H9 (cell line): Measurements from ENCODE around the gene BLNK. TPM values are rescaled to one million over a fixed set of nuclear protein-coding genes. Genes with fewer than 3 reads are reported as not detected.

ENCODE experiments used
- DNase-seq: peaks from one replicate; pipeline ENCODE4 v3.0.0-alpha.2; 2017
- H2AFZ ChIP-seq: one replicate; pipeline ENCODE4 v1.6.1; 2013; ENCODE audit warnings: mild to moderate bottlenecking, low read length, control low read depth, moderate library complexity
- H2AK5ac ChIP-seq: 2 replicates; pipeline ENCODE4 v1.6.1; 2013; ENCODE audit warnings: low read length, control low read depth, mixed read lengths; ENCODE audit not compliant: insufficient read length
- H2BK120ac ChIP-seq: one replicate; pipeline ENCODE4 v1.6.1; 2013; ENCODE audit warnings: low read depth, mild to moderate bottlenecking, low read length, control low read depth, inconsistent platforms; ENCODE audit not compliant: poor library complexity, severe bottlenecking
- H2BK12ac ChIP-seq: 2 replicates; pipeline ENCODE4 v1.6.1; 2013; ENCODE audit warnings: low read length, control low read depth, mixed read lengths, low read depth; ENCODE audit not compliant: insufficient read length
- H2BK15ac ChIP-seq: 2 replicates; pipeline ENCODE4 v1.6.1; 2013; ENCODE audit warnings: low read depth, low read length, control low read depth
- H2BK20ac ChIP-seq: one replicate; pipeline ENCODE4 v1.6.1; 2013; ENCODE audit warnings: low read depth, mild to moderate bottlenecking, low read length, control low read depth, inconsistent platforms; ENCODE audit not compliant: poor library complexity, severe bottlenecking
- H2BK5ac ChIP-seq: 2 replicates; pipeline ENCODE4 v1.6.1; 2013; ENCODE audit warnings: low read length, control low read depth, mixed read lengths; ENCODE audit not compliant: insufficient read length
- H3K14ac ChIP-seq: 2 replicates; pipeline ENCODE4 v1.6.1; 2013; ENCODE audit warnings: low read length, control low read depth; ENCODE audit not compliant: insufficient read depth
- H3K18ac ChIP-seq: 2 replicates; pipeline ENCODE4 v1.6.1; 2013; ENCODE audit warnings: low read depth, mild to moderate bottlenecking, mixed read lengths, low read length, control low read depth; ENCODE audit not compliant: insufficient read length
- H3K23ac ChIP-seq: 2 replicates; pipeline ENCODE4 v1.6.1; 2013; ENCODE audit warnings: low read length, control low read depth, mixed read lengths, low read depth; ENCODE audit not compliant: insufficient read length
- H3K23me2 ChIP-seq: 2 replicates; pipeline ENCODE4 v1.6.1; 2013; ENCODE audit warnings: low read depth, mild to moderate bottlenecking, mixed read lengths, low read length, control low read depth; ENCODE audit not compliant: insufficient read length, poor library complexity, severe bottlenecking
- H3K27ac ChIP-seq: 2 replicates; pipeline ENCODE4 v1.5.1; 2013; ENCODE audit warnings: low read length, control low read depth, mixed read lengths, low read depth; ENCODE audit not compliant: insufficient read length
- H3K27me3 ChIP-seq: 2 replicates; pipeline ENCODE4 v1.6.1; 2013; ENCODE audit warnings: low read length, control low read depth, inconsistent platforms; ENCODE audit not compliant: insufficient read depth
- H3K4ac ChIP-seq: 2 replicates; pipeline ENCODE4 v1.6.1; 2013; ENCODE audit warnings: low read depth, mild to moderate bottlenecking, control low read depth, inconsistent platforms, low read length, moderate library complexity
- H3K4me1 ChIP-seq: 2 replicates; pipeline ENCODE4 v1.6.1; 2013; ENCODE audit warnings: low read length, control low read depth, inconsistent platforms; ENCODE audit not compliant: insufficient read depth
- H3K4me2 ChIP-seq: 2 replicates; pipeline ENCODE4 v1.6.1; 2013; ENCODE audit warnings: low read length, control low read depth, mixed read lengths; ENCODE audit not compliant: insufficient read length, insufficient read depth
- H3K56ac ChIP-seq: 2 replicates; pipeline ENCODE4 v1.6.1; 2013; ENCODE audit warnings: low read depth, mild to moderate bottlenecking, mixed read lengths, low read length, control low read depth; ENCODE audit not compliant: insufficient read length
- H3K79me1 ChIP-seq: 2 replicates; pipeline ENCODE4 v1.6.1; 2013; ENCODE audit warnings: low read depth, mild to moderate bottlenecking, moderate library complexity, low read length, control low read depth, inconsistent platforms; ENCODE audit not compliant: insufficient read depth, poor library complexity, severe bottlenecking
- H3K79me2 ChIP-seq: 2 replicates; pipeline ENCODE4 v1.6.1; 2013; ENCODE audit warnings: low read length, control low read depth, inconsistent platforms; ENCODE audit not compliant: insufficient read depth
- H3K9ac ChIP-seq: 2 replicates; pipeline ENCODE4 v1.6.1; 2013; ENCODE audit warnings: low read length, control low read depth, mixed read lengths; ENCODE audit not compliant: insufficient read length; ENCODE audit errors: extremely low read depth
- H3K9me3 ChIP-seq: one replicate; pipeline ENCODE4 v1.6.1; 2013; ENCODE audit warnings: low read depth, low read length, inconsistent platforms; ENCODE audit not compliant: control insufficient read depth
- H3T11ph ChIP-seq: one replicate; pipeline ENCODE4 v1.6.1; 2013; ENCODE audit warnings: mild to moderate bottlenecking, low read length, control low read depth, inconsistent platforms
- H4K20me1 ChIP-seq: one replicate; pipeline ENCODE4 v1.6.1; 2013; ENCODE audit not compliant: control insufficient read depth, insufficient read length, insufficient read depth
- H4K5ac ChIP-seq: 2 replicates; pipeline ENCODE4 v1.6.1; 2013; ENCODE audit warnings: low read depth, mild to moderate bottlenecking, mixed read lengths, low read length, control low read depth; ENCODE audit not compliant: insufficient read length
- H4K8ac ChIP-seq: replicated peaks from 2 replicates; pipeline ENCODE4 v1.6.1; 2013; ENCODE audit warnings: low read length, control low read depth, mixed read lengths, low read depth; ENCODE audit not compliant: insufficient read length
- H4K91ac ChIP-seq: 2 replicates; pipeline ENCODE4 v1.6.1; 2013; ENCODE audit warnings: low read depth, mild to moderate bottlenecking, moderate library complexity, mixed read lengths, low read length, control low read depth; ENCODE audit not compliant: insufficient read length
- H3K27ac Mint-ChIP-seq, 3 experiments: 2 replicates in 2 of 3; 3 replicates in 1 of 3; pipeline ENCODE4 v1.8.0; 2020 to 2021; ENCODE audit warnings: mixed read lengths in 3 of 3, mild to moderate bottlenecking in 1 of 3, moderate library complexity in 1 of 3
- H3K27me3 Mint-ChIP-seq: 2 replicates; pipeline ENCODE4 v1.8.0; 2021; ENCODE audit warnings: low read depth, mild to moderate bottlenecking, moderate library complexity, mixed read lengths
- H3K36me3 Mint-ChIP-seq, 3 experiments: 2 replicates in 2 of 3; 3 replicates in 1 of 3; pipeline ENCODE4 v1.8.0; 2020 to 2021; ENCODE audit warnings: low read depth in 3 of 3, mixed read lengths in 3 of 3; ENCODE audit not compliant: insufficient read depth in 1 of 3
- H3K4me1 Mint-ChIP-seq, 2 experiments: 2 replicates each; pipeline ENCODE4 v1.8.0; 2020; ENCODE audit warnings: mixed read lengths in 2 of 2
- H3K4me3 Mint-ChIP-seq, 2 experiments: 2 replicates in 1 of 2; 3 replicates in 1 of 2; pipeline ENCODE4 v1.8.0; 2020 to 2021; ENCODE audit warnings: mild to moderate bottlenecking in 2 of 2, mixed read lengths in 2 of 2, moderate library complexity in 1 of 2
- H3K9me3 Mint-ChIP-seq, 2 experiments: 2 replicates in 1 of 2; 3 replicates in 1 of 2; pipeline ENCODE4 v1.8.0; 2020; ENCODE audit warnings: mild to moderate bottlenecking in 2 of 2, mixed read lengths in 2 of 2, moderate library complexity in 1 of 2
- WGBS: extraction: QIAGEN DNeasy Blood & Tissue Kit; methylation state at CpG from one replicate; pipeline ENCODE4 v1.1.7; 2013; ENCODE audit warnings: missing lambda C conversion rate, low lambda C conversion rate, mixed read lengths; ENCODE audit not compliant: insufficient read length; ENCODE audit errors: extremely low coverage; 5-methylcytosine and 5-hydroxymethylcytosine counted together
- total RNA-seq: library from RNA; stranded (reverse); gene quantifications from 2 replicates; pipeline ENCODE4 v1.2.1, GENCODE V29; 2021
- TF ChIP-seq, protein P1 (sequence below): fragments of 200-600 bp; sonication (generic); conservative IDR thresholded peaks from 3 replicates; pipeline ENCODE4 v1.8.0; 2021; ENCODE audit warnings: antibody characterized with exemption, mild to moderate bottlenecking

BLNK gene
- total RNA-seq, 1 experiment from 2014 or later = not detected

DNA sequence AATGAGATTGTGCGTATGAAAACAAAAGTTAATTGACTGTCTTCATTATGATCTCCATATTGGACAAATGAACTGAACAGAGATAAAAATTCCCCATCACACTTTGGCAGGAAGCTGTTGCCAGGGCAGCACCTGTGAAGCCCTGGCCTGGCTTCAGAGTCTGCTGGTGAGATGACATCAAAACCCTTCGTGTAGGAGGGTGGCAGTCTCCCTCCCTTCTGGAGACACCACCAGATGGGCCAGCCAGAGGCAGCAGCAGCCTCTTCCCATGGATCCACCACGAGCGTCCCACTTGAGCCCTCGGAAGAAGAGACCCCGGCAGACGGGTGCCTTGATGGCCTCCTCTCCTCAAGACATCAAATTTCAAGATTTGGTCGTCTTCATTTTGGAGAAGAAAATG, 32.9 kb upstream of the BLNK start, which contains the start of gene DNTT:
Gene DNTT (plus strand): TSS at position 205 of the 400 bp plus-strand sequence. CDS start 64 bp downstream, at position 269.
- no peak within 1 kb of the TSS for H4K91ac ChIP-seq
- H2BK12ac ChIP-seq = no peak within 1 kb of the TSS
- no peaks in the 10 kb centered on the region for H3K27me3 ChIP-seq
- H3K4me2 ChIP-seq = no peak within 1 kb of the TSS
- H4K8ac ChIP-seq = no peak within 1 kb of the TSS
- H3K9ac ChIP-seq = no peak within 1 kb of the TSS
- H3K79me1 ChIP-seq = no peaks in the 10 kb centered on the region
- no peak within 1 kb of the TSS for H2AFZ ChIP-seq
- H2BK5ac ChIP-seq = no peak within 1 kb of the TSS
- H3K4me3 Mint-ChIP-seq = no peak within 1 kb of the TSS
- no peaks in the 10 kb centered on the region for H3K9me3 ChIP-seq
- H2BK15ac ChIP-seq = no peak within 1 kb of the TSS
- H2BK120ac ChIP-seq = no peak within 1 kb of the TSS
- no peak within 1 kb of the TSS for H2AK5ac ChIP-seq
- H4K20me1 ChIP-seq = no peaks in the 10 kb centered on the region
- H3K4me1 ChIP-seq = peaks cover 9% of the 10 kb centered on the region; the same call in 1 of the 2 replicates
- TF ChIP-seq, protein P1, sequence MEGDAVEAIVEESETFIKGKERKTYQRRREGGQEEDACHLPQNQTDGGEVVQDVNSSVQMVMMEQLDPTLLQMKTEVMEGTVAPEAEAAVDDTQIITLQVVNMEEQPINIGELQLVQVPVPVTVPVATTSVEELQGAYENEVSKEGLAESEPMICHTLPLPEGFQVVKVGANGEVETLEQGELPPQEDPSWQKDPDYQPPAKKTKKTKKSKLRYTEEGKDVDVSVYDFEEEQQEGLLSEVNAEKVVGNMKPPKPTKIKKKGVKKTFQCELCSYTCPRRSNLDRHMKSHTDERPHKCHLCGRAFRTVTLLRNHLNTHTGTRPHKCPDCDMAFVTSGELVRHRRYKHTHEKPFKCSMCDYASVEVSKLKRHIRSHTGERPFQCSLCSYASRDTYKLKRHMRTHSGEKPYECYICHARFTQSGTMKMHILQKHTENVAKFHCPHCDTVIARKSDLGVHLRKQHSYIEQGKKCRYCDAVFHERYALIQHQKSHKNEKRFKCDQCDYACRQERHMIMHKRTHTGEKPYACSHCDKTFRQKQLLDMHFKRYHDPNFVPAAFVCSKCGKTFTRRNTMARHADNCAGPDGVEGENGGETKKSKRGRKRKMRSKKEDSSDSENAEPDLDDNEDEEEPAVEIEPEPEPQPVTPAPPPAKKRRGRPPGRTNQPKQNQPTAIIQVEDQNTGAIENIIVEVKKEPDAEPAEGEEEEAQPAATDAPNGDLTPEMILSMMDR = no peak
- H3K36me3 Mint-ChIP-seq = no peaks in the 10 kb centered on the region; a peak in 1 of 7 replicates
- no peak within 1 kb of the TSS for H3K4ac ChIP-seq
- no peak for DNase-seq
- H3K27ac Mint-ChIP-seq = no peak within 1 kb of the TSS
- no peaks in the 10 kb centered on the region for H3K23me2 ChIP-seq
- H3K27me3 Mint-ChIP-seq = peaks cover 3% of the 10 kb centered on the region
- no peak within 1 kb of the TSS for H3K23ac ChIP-seq
- H4K5ac ChIP-seq = no peak within 1 kb of the TSS
- H3K18ac ChIP-seq = no peak within 1 kb of the TSS
- no peak within 1 kb of the TSS for H3K56ac ChIP-seq
- no CpG with 5 or more reads among the region's 8 CpGs for WGBS
- peak within 1 kb of the TSS; percentile 25; the same call in 1 of the 2 replicates for H3K14ac ChIP-seq
- H3K27ac ChIP-seq = no peak within 1 kb of the TSS
- no peak within 1 kb of the TSS for H3T11ph ChIP-seq
- no peaks in the 10 kb centered on the region for H3K9me3 Mint-ChIP-seq
- peaks cover 29 to 36% of the 10 kb centered on the region in 2 experiments for H3K4me1 Mint-ChIP-seq
- no peak within 1 kb of the TSS for H2BK20ac ChIP-seq
- no peaks in the 10 kb centered on the region for H3K79me2 ChIP-seq
